Thymus (tissue), 11 donors: ENCODE data around the gene FAM111A. TPM values are rescaled to one million over a fixed set of nuclear protein-coding genes. Genes with fewer than 3 reads are reported as not detected.
"Not testable (repeated sequence)": the region's sequence is repeated elsewhere in the genome, so short reads cannot be mapped to it uniquely, and the experiment has no call there.

Source experiments
- DNase-seq, 9 donors: peaks; one replicate each; pipeline ENCODE4 v3.0.0-alpha.2; 2013; ENCODE audit warnings: low spot score in 9 of 9, low read depth in 6 of 9, missing footprints in 1 of 9
- H3K27ac ChIP-seq, 2 donors: one replicate each; pipeline ENCODE4 v1.5.1; 2013; ENCODE audit warnings: control low read depth in 1 of 2, low read depth in 1 of 2, low read length in 1 of 2, mild to moderate bottlenecking in 1 of 2, moderate library complexity in 1 of 2
- H3K27me3 ChIP-seq, 2 donors: one replicate each; pipeline ENCODE4 v1.5.1; 2013; ENCODE audit warnings: low read length in 1 of 2; ENCODE audit not compliant: control insufficient read depth in 2 of 2, insufficient read depth in 1 of 2
- H3K36me3 ChIP-seq, 2 donors: one replicate each; pipeline ENCODE4 v1.5.1; 2013; ENCODE audit warnings: low read length in 1 of 2, mild to moderate bottlenecking in 1 of 2, moderate library complexity in 1 of 2; ENCODE audit not compliant: control insufficient read depth in 2 of 2, insufficient read depth in 2 of 2
- H3K4me1 ChIP-seq, 2 donors: one replicate each; pipeline ENCODE4 v1.5.1; 2013; ENCODE audit warnings: low read length in 2 of 2; ENCODE audit not compliant: control insufficient read depth in 2 of 2, insufficient read depth in 2 of 2
- H3K4me3 ChIP-seq, 2 donors: one replicate each; pipeline ENCODE4 v1.5.1; 2013; ENCODE audit warnings: low read length in 2 of 2, control low read depth in 1 of 2, mild to moderate bottlenecking in 1 of 2
- H3K9me3 ChIP-seq, 2 donors: one replicate each; pipeline ENCODE4 v1.5.1; 2013; ENCODE audit warnings: low read length in 1 of 2, mild to moderate bottlenecking in 1 of 2; ENCODE audit not compliant: control insufficient read depth in 2 of 2, insufficient read depth in 1 of 2
- WGBS: extraction: QIAGEN DNeasy Blood & Tissue Kit; methylation state at CpG from one replicate; pipeline ENCODE4 v1.1.7; 2013; 5-methylcytosine and 5-hydroxymethylcytosine counted together
- polyA plus RNA-seq: library from polyadenylated mRNA; stranded (reverse); fragments of 200-250 nt; gene quantifications from one replicate; pipeline ENCODE4 v1.2.3, GENCODE V29; 2013
- total RNA-seq: library from RNA; stranded (reverse); fragments of 120-200 nt; gene quantifications from one replicate; pipeline ENCODE4 v1.2.4, GENCODE V29; 2013
- donor health status: healthy.

Gene FAM111A
- total and polyA plus RNA-seq, 2 donors: 60.5 to 82.5 TPM

DNA sequence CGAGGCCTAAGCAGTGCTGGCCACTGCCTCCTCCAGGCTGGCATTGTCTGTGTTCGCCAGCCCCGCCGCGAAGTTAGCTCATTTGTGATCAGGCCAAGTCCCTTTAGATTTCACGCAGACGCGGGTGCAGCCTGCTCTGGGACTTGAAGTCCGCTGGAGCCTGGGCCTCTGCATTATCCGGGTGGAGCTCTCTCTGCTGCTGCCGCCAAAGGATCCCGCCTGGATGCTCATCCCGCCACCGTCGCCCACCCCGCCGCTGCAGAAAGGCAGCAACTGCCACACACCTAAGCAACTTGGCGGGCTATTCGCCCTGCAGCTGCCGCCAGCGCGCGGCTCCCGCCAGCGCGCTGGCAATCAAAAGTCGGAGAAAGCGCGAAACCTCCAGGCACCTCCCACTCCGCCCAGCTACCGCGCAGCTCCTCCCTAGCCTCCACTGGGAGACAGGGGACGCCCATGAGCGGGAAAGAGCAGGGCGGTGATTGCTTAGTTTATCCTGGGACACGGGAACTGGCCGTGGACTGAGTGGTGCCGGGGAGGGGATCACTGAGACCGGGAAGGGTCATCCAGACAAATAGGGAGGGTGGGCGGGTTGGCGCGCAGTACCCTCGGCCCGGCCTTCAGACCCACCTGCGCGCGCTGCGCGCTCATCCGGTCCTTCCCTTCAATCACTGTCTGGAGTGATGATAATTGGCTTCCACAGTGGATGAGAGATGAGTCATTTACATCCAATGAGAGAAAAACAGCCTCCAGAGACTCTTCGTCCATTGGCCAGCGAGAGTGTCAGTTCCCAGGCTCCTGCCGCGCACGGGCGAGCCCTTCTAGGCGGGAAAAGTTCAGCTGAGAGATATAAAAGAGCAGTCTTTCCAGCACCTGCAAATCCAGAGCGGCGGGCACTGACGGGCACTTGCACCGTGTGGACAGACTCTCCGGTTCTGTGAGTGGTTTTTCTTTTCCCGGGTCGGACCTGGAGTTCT lies 36.0 kb upstream of the FAM111A start, which contains the start of gene FAM111B:
Gene FAM111B (plus strand): TSS at position 875 of the 974 bp plus-strand sequence. CDS start 2,389 bp downstream, outside the sequence.
- H3K27me3 ChIP-seq: peaks cover 0 to 3% of the 10 kb centered on the region in 2 donors
- DNase-seq: peak; percentile 50 to 88 (median 63)
- H3K4me1 ChIP-seq: peaks cover 8 to 26% of the 10 kb centered on the region in 2 donors
- peaks cover 0 to 18% of the 10 kb centered on the region in 2 donors for H3K36me3 ChIP-seq
- H3K9me3 ChIP-seq: no peaks in the 10 kb centered on the region
- H3K4me3 ChIP-seq: peak within 1 kb of the TSS; percentile 63 to 65
- peak within 1 kb of the TSS; percentile 42 to 72 for H3K27ac ChIP-seq
- WGBS: 3% methylated on average over 64 of the region's 64 CpGs

DNA sequence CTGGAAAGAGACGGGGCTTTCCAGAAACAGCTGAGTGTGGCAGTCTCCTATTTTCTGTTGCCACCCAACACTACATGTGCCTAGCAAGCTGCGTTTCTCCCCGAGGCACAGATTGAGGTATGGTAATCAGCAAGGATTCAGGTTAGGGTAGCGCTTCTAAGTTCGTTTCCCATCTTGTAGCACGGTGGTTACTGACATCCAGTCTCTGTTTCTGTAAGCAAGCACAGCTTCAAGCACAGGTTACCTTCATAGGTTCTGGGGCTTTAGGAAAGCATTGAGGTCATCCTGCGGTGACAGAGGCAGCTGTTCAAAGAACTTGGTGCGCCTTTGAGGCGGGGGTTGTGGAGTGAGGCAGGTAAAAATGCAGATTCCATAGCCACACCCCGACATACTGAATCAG lies 34.9 kb upstream of the FAM111A start:
- H3K27me3 ChIP-seq, H3K9me3 ChIP-seq: not testable (repeated sequence)
- Histone ChIP-seq H3K4me1 (peaks cover 8 to 17% of the 10 kb centered on the region in 2 donors), H3K36me3 (peaks cover 0 to 24% of the 10 kb centered on the region in 2 donors), H3K4me3 (peak overlapping the region; percentile 63 to 65), H3K27ac (peak overlapping the region; percentile 42 to 72)
- peak in 3 of 9 donors; percentile 9 to 45 (median 11) for DNase-seq
- 16% methylated on average over 10 of the region's 10 CpGs for WGBS

DNA sequence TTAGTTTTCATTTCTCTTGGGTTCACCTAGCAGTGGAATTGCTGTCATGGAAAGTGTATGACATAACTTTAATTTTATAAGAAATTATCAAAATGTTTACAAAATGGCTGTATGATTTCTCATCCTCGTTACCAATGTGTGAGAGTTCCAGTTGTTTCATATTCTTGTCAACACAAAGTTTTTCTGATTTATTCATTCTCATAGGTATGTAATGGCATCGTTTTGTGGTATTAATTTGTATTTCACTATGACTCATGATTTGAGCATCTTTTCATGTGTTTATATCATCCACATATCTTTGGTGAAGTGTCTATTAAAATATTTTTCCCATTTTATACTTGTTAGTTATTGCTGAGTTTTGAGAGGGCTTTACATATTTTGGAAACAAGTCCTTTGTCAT lies 30.2 kb upstream of the FAM111A start:
- Histone ChIP-seq H3K9me3 (peaks cover 5 to 11% of the 10 kb centered on the region in 2 donors), H3K36me3 (peaks cover 35 to 58% of the 10 kb centered on the region in 2 donors), H3K27me3 (no peaks in the 10 kb centered on the region), H3K27ac (no peak overlapping the region), H3K4me3 (no peak overlapping the region), H3K4me1 (peaks cover 2 to 5% of the 10 kb centered on the region in 2 donors)
- WGBS: 95% methylated on average over 2 of the region's 2 CpGs
- no peak for DNase-seq

DNA sequence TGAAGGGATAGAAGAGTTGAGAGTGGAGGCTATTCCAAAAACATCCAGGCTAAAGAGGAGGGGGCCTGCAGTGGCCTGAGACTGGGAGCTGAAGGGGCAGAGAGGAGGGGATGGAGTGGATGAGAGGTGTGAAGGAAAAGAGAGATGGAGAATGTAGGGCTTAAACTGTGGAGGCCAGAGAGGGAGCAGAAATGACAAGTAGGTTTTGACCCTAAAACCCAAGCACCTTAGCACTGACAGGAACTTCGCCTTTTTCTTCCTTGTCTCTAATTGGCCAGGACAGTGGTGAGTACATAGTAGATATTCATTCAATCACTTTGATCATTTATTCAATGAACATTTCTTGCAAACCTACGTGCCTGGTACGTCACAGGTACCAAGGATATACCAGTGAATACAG lies 28.3 kb upstream of the FAM111A start:
- H3K27me3 ChIP-seq: no peaks in the 10 kb centered on the region
- 99% methylated on average over 3 of the region's 3 CpGs for WGBS
- no peak for DNase-seq
- peaks cover 11 to 22% of the 10 kb centered on the region in 2 donors for H3K9me3 ChIP-seq
- H3K27ac ChIP-seq: no peak overlapping the region
- H3K36me3 ChIP-seq: peaks cover 42 to 64% of the 10 kb centered on the region in 2 donors
- H3K4me1 ChIP-seq: no peaks in the 10 kb centered on the region
- no peak overlapping the region for H3K4me3 ChIP-seq

DNA sequence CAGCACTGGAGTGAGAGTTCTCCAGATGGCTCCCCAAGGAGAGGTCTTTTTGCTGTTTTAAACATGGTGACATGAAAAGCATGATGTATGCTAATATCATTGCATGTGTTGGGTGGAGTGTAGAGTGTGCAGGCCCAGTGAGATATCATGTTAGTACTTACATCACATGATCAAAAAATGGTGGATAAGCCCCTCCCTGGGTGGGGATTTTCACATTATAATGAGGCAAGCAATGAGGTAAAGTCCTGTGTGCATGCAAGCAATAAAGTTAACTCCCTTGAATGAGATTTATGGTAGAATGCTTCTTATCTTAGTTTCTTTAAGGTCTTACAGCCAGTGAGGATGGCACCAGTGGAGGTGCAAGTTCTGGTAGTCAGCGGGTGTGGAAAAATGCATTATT lies 27.1 kb upstream of the FAM111A start:
- H3K27ac ChIP-seq: no peak overlapping the region
- H3K4me3 ChIP-seq: no peak overlapping the region
- no peaks in the 10 kb centered on the region for H3K27me3 ChIP-seq
- 98% methylated on average over 1 of the region's 1 CpG for WGBS
- no peak for DNase-seq
- H3K9me3 ChIP-seq: peaks cover 11 to 22% of the 10 kb centered on the region in 2 donors
- H3K36me3 ChIP-seq: peaks cover 42 to 63% of the 10 kb centered on the region in 2 donors
- H3K4me1 ChIP-seq: no peaks in the 10 kb centered on the region

DNA sequence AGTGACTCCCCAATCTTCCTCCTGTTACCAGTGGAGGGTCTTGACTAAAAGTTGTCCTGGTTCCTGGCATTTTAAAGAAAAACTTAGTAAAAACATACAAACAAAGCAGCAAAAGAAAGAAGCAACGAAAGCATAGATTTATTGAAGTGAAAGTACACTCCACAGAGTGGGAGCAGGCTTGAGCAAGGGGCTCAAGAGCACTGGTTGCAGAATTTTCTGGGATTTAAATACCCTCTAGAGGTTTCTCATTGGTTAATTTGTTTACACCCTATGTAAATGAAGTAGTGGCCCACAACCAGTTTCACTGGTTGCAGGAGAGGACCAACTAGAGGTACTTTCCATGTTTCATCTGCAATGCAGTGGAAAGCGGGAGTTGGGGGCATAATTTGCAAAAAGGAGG lies 24.9 kb upstream of the FAM111A start:
- peaks cover 46 to 52% of the 10 kb centered on the region in 2 donors for H3K36me3 ChIP-seq
- peaks cover 11 to 22% of the 10 kb centered on the region in 2 donors for H3K9me3 ChIP-seq
- no peak for DNase-seq
- H3K4me1 ChIP-seq: no peaks in the 10 kb centered on the region
- no peak overlapping the region for H3K27ac ChIP-seq
- no peak overlapping the region for H3K4me3 ChIP-seq
- no peaks in the 10 kb centered on the region for H3K27me3 ChIP-seq
- 97% methylated on average over 2 of the region's 2 CpGs for WGBS

DNA sequence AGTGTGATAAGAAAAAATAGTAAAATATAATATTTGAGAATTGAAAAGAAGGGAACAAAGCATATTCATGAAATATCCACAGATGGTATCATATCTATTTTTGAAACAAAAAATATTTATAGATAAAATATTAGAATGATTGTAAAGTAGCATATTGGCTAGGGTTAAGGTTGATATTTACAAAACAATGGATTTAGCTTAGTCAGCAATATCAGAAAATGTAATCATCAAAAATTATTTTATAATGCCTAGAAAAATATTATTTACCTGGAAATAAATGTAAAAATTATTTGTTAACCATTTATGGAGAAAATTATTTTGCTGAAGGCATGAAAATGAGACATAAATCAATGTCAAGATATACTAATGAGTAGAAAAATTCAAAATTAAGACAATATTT lies 22.8 kb upstream of the FAM111A start:
- Histone ChIP-seq H3K27me3 (no peaks in the 10 kb centered on the region), H3K27ac (no peak overlapping the region), H3K9me3 (peaks cover 11 to 22% of the 10 kb centered on the region in 2 donors), H3K4me1 (no peaks in the 10 kb centered on the region), H3K36me3 (peaks cover 32 to 54% of the 10 kb centered on the region in 2 donors), H3K4me3 (no peak overlapping the region)
- no peak for DNase-seq

DNA sequence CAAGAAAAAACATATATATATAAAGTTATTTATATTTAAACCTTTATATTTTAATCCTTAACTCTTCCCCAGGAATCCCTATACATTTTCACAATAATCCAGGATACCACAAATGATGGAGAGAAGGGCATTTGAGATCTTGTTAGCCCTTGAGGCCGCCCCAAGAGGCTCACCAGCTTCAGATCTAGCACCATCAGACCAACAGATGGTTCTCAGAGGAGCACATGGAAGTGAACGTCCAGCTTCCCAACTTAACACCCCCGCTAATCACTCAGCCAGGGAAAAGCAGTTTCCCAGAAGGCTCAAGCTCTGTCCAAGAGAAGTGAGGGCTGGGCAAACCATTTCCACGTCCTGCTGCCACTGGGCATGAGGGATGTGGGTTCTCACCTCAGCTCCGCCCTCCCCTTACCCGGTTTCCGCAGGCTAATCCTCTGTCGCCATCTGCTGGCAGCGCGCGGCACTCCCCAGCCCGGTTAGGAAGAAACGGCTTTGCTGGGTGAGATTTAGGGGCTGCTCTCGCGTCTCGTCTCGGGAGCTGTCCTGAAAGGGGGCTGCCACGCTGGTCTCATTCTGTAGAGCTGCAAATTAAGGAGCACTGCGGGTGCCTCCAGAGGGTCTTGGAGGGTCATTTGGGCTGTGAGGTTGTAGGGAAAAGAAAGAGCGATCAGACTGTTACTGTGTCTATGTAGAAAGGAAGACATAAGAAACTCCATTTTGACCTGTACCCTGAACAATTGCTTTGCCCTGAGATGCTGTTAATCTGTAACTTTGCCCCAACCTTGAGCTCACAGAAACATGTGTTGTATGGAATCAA lies 6.8 kb upstream of the FAM111A start:
- Histone ChIP-seq H3K36me3 (peaks cover 13 to 21% of the 10 kb centered on the region in 2 donors), H3K9me3 (peaks cover 6 to 13% of the 10 kb centered on the region in 2 donors), H3K4me1 (peaks cover 0 to 6% of the 10 kb centered on the region in 2 donors), H3K27me3 (no peaks in the 10 kb centered on the region), H3K27ac (no peak overlapping the region), H3K4me3 (no peak overlapping the region)
- DNase-seq: peak; percentile 63 to 91 (median 79)
- WGBS: 13% methylated on average over 20 of the region's 20 CpGs
